ENCODE results near the gene SLC11A2. TPM values are rescaled to one million over a fixed set of nuclear protein-coding genes. Genes with fewer than 3 reads are reported as not detected.

SLC11A2 gene
- total and polyA plus RNA-seq, 2 donors (not counting 1 experiment from before 2014, with no cell fraction given): 19.7 to 42.0 TPM

DNA sequence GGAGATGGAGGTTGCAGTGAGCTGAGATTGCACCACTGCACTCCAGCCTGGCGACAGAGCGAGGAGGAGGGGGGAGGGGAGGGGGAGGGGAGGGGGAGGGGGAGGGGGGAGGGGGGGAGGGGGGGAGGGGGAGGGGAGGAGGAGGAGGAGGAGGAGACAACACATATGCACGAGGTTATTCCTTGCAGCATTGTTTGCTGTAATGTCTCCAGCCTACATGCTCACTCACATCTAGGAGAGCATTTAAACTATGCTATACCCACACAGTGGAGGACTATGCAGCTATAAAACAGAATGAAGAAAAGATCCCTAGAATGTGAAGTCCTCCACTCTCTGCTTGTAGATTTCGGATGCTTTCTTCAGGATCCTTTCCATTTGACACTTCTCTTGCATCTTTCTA lies 77.4 kb downstream of the SLC11A2 start:
- no peaks in the 10 kb centered on the region for H3K79me2 ChIP-seq (ENCODE audit: control insufficient read depth, insufficient read depth, low read length)
- POLR2A ChIA-PET: no interaction called here

GRCh38 chr12:50947933-50948626 lies 78.1 kb downstream of the SLC11A2 start:
- no peak overlapping the region for H2AFZ ChIP-seq (ENCODE audit: insufficient read depth, low read depth, low read length, poor library complexity, severe bottlenecking)
- H3K27ac Mint-ChIP-seq: no peak overlapping the region

More for the DNA sequence above, 77.4 kb downstream of the SLC11A2 start:
- WGBS (ENCODE audit: insufficient coverage): 100% methylated on average over 1 of the region's 4 CpGs
- intact Hi-C loops (cut with micrococcal nuclease): no loop called here
- H3K36me3 ChIP-seq (replicated peaks in 1 of 2; ENCODE audit: control extremely low read depth in 1 of 2, control insufficient read depth in 1 of 2, extremely low read depth in 1 of 2, insufficient read depth in 2 of 2, low read length in 1 of 2): no peaks in the 10 kb centered on the region
- no peak overlapping the region for H3K4me2 ChIP-seq (replicated peaks; ENCODE audit: low read depth, low read length, poor library complexity, severe bottlenecking)
- Mint-ChIP-seq H3K27ac (no peak overlapping the region), H3K9me3 (ENCODE audit: insufficient read depth) (no peaks in the 10 kb centered on the region), H3K4me3 (no peak overlapping the region), H3K4me1 (peaks cover 2% of the 10 kb centered on the region), H3K27me3 (no peaks in the 10 kb centered on the region)
- H3K9me3 ChIP-seq (ENCODE audit: control extremely low read depth in 1 of 3, control insufficient read depth in 2 of 3, insufficient read depth in 1 of 3, low read length in 2 of 3): no peaks in the 10 kb centered on the region
- H3K4me3 ChIP-seq (ENCODE audit: control extremely low read depth in 1 of 5, extremely low read depth in 1 of 5, insufficient read depth in 1 of 5, low read depth in 2 of 5, low read length in 4 of 5): no peak overlapping the region
- CTCF ChIA-PET: interaction anchor here (0.7 to 1.2 kb wide), 2 partner anchors 123 to 655 kb away, joined by 3 to 6 read pairs; no protein-coding TSS in a partner anchor
- no peak overlapping the region for H3K9ac ChIP-seq (ENCODE audit: low read length)
- no peak for DNase-seq
- H2AFZ ChIP-seq (ENCODE audit: insufficient read depth, low read depth, low read length, poor library complexity, severe bottlenecking): no peak overlapping the region
- no peak for ATAC-seq (ENCODE audit: low read depth)
- no peaks in the 10 kb centered on the region for H3K4me1 ChIP-seq (ENCODE audit: control insufficient read depth in 2 of 2, insufficient read depth in 2 of 2, low read length in 2 of 2)
- no peak overlapping the region for H3K27ac ChIP-seq (ENCODE audit: low read length in 2 of 2)
- H4K20me1 ChIP-seq (ENCODE audit: control insufficient read depth, insufficient read depth, low read length, poor library complexity, severe bottlenecking): no peaks in the 10 kb centered on the region
- no peak for TF ChIP-seq EZH2 (IDR thresholded peaks at IDR 0.05; ENCODE audit: borderline replicate concordance, insufficient read depth, low read depth, low read length, poor library complexity, severe bottlenecking)
- TF ChIP-seq, protein P1, sequence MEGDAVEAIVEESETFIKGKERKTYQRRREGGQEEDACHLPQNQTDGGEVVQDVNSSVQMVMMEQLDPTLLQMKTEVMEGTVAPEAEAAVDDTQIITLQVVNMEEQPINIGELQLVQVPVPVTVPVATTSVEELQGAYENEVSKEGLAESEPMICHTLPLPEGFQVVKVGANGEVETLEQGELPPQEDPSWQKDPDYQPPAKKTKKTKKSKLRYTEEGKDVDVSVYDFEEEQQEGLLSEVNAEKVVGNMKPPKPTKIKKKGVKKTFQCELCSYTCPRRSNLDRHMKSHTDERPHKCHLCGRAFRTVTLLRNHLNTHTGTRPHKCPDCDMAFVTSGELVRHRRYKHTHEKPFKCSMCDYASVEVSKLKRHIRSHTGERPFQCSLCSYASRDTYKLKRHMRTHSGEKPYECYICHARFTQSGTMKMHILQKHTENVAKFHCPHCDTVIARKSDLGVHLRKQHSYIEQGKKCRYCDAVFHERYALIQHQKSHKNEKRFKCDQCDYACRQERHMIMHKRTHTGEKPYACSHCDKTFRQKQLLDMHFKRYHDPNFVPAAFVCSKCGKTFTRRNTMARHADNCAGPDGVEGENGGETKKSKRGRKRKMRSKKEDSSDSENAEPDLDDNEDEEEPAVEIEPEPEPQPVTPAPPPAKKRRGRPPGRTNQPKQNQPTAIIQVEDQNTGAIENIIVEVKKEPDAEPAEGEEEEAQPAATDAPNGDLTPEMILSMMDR (IDR thresholded peaks at IDR 0.05): no peak
- no peaks in the 10 kb centered on the region for H3K27me3 ChIP-seq (replicated peaks in 1 of 4; ENCODE audit: control extremely low read depth in 1 of 4, control insufficient read depth in 3 of 4, insufficient read depth in 4 of 4, low read length in 3 of 4)

More at GRCh38 chr12:50947933-50948626, 78.1 kb downstream of the SLC11A2 start:
- ATAC-seq (ENCODE audit: low read depth): no peak
- H3K4me3 Mint-ChIP-seq: no peak overlapping the region
- Histone ChIP-seq H3K79me2 (ENCODE audit: control insufficient read depth, insufficient read depth, low read length) (no peaks in the 10 kb centered on the region), H3K9ac (ENCODE audit: low read length) (no peak overlapping the region), H3K27ac (ENCODE audit: low read length in 2 of 2) (no peak overlapping the region), H3K36me3 (replicated peaks in 1 of 2; ENCODE audit: control extremely low read depth in 1 of 2, control insufficient read depth in 1 of 2, extremely low read depth in 1 of 2, insufficient read depth in 2 of 2, low read length in 1 of 2) (no peaks in the 10 kb centered on the region), H4K20me1 (ENCODE audit: control insufficient read depth, insufficient read depth, low read length, poor library complexity, severe bottlenecking) (no peaks in the 10 kb centered on the region), H3K4me1 (ENCODE audit: control insufficient read depth in 2 of 2, insufficient read depth in 2 of 2, low read length in 2 of 2) (no peaks in the 10 kb centered on the region), H3K27me3 (replicated peaks in 1 of 4; ENCODE audit: control extremely low read depth in 1 of 4, control insufficient read depth in 3 of 4, insufficient read depth in 4 of 4, low read length in 3 of 4) (no peaks in the 10 kb centered on the region), H3K4me3 (ENCODE audit: control extremely low read depth in 1 of 5, extremely low read depth in 1 of 5, insufficient read depth in 1 of 5, low read depth in 2 of 5, low read length in 4 of 5) (no peak overlapping the region), H3K9me3 (ENCODE audit: control extremely low read depth in 1 of 3, control insufficient read depth in 2 of 3, insufficient read depth in 1 of 3, low read length in 2 of 3) (no peaks in the 10 kb centered on the region), H3K4me2 (replicated peaks; ENCODE audit: low read depth, low read length, poor library complexity, severe bottlenecking) (no peak overlapping the region)
- 100% methylated on average over 1 of the region's 3 CpGs for WGBS (ENCODE audit: insufficient coverage)
- no peaks in the 10 kb centered on the region for H3K27me3 Mint-ChIP-seq
- no peaks in the 10 kb centered on the region for H3K9me3 Mint-ChIP-seq (ENCODE audit: insufficient read depth)
- intact Hi-C loops (cut with micrococcal nuclease): no loop called here
- ChIA-PET POLR2A (no interaction called here), CTCF (no interaction called here)
- TF ChIP-seq, protein P1 (IDR thresholded peaks at IDR 0.05): no peak
- no peak for TF ChIP-seq EZH2 (IDR thresholded peaks at IDR 0.05; ENCODE audit: borderline replicate concordance, insufficient read depth, low read depth, low read length, poor library complexity, severe bottlenecking)
- DNase-seq: no peak
- peaks cover 5% of the 10 kb centered on the region for H3K4me1 Mint-ChIP-seq
